ENCODE measurements around the gene C3orf20. TPM values are rescaled to one million over a fixed set of nuclear protein-coding genes. Genes with fewer than 3 reads are reported as not detected.

Gene C3orf20
- total RNA-seq, 1 donor from 2014 or later, result 0.24 TPM

DNA sequence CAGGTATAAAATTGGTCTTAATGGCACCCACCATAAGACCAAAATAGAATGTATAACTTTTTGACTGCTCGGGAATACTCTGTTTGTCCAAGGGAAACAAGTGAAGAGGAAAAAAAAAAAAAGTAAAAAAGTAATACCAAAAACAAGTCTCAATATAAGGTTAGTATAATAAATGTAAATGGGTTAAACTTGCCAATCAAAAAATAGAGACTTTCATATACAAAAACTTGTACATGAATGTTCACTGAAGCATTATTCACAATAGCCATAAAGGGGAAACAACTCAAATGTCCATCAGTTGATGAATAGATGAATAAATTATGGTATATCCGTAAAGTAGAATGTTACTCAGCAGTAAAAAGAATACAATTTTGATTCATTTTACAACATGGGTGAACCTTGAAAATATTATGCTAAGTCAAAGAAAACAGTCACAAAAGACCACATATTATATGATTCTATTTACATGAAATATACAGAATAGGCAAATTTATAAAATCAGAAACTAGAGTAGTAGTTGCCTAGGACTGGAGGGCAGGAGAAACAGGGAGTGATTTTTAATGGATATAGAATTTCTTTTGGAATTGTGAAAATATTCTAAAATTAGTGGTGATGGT, 104.2 kb downstream of the C3orf20 start:
- no peak for ATAC-seq

DNA sequence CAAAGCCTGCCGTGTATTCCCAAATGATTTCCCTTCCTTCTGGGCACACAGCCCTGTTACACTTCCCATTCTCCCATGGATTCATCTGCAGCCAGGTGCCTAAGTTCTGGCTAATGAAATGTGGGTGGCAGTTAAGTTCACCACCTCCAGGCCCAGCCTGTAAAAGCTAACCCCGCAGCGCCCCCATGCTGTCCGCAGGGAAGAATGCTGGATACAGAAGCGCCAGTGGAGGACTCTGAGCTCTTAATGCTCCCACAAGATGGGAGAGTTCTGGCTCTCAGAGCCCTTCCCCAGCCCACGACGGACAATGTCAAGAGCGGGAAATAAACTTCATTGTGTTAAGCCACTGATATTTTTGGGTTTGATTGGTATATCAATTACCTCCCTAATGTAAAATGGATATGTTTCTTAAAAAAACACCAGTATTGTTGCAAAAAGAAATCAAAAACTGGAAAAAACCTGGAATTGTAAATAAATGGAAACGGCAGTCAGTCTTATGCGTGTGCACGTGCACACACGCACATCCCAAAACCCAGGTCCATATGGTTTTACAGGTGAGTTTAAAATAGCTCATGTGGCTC, 106.1 kb downstream of the C3orf20 start:
- peak; percentile 75 for ATAC-seq

DNA sequence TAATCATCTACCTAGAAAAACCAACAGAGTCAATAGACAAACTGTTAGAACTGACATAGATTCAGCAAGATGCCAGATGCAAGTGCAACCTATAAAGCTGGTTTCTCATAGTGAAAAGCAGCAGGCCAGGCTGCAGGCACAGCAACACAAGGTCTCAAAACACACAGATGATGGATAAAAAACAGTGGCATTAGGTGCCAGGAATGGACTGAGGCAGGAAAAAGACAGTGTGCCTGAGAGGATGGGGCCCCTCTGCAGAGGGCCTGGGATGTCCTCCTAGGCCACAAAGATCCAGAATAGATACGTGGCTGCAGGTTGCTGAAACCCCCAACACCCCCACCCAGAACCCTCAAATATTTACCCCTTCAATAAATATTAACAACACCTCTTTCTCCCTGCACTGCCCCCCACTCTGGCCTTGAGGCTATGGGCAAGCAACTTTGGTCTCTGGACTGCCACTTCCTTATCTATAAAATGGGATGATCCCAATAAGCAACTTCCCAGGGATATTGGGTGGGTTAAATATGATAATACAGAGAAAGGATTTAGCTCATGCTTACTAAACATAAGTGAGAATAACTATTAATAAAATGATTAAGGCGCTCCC, 108.6 kb downstream of the C3orf20 start:
- ATAC-seq, result no peak

DNA sequence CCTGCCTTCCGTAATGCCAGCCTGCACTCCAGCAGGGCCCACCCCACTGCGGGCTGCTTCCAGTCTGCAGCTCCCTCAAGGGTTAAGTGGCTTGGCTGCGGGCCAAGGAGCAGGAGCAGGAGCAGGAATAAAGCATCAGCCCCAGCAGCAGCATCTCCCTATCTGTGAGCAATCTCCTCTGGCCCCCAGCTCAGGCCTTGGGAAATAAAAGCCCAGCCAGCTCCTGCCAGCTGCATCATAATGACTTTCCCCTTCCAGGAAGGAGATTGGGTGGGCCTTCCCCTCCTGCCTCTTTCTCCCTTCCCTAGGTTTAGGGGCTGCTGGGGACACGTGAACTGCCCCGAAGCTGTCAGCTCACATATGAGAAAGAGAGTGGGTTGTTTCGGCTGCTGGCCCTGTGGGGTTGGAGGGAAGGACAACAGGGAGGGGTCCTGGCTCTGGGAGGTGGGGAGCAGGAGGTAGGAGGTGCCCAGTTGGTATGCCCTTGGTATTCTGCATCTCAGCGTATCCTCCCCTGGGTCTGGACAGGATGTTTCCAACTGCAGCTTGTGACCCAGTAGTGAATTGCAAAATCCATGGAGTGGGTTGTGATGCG, 109.2 kb downstream of the C3orf20 start:
- ATAC-seq, result no peak

DNA sequence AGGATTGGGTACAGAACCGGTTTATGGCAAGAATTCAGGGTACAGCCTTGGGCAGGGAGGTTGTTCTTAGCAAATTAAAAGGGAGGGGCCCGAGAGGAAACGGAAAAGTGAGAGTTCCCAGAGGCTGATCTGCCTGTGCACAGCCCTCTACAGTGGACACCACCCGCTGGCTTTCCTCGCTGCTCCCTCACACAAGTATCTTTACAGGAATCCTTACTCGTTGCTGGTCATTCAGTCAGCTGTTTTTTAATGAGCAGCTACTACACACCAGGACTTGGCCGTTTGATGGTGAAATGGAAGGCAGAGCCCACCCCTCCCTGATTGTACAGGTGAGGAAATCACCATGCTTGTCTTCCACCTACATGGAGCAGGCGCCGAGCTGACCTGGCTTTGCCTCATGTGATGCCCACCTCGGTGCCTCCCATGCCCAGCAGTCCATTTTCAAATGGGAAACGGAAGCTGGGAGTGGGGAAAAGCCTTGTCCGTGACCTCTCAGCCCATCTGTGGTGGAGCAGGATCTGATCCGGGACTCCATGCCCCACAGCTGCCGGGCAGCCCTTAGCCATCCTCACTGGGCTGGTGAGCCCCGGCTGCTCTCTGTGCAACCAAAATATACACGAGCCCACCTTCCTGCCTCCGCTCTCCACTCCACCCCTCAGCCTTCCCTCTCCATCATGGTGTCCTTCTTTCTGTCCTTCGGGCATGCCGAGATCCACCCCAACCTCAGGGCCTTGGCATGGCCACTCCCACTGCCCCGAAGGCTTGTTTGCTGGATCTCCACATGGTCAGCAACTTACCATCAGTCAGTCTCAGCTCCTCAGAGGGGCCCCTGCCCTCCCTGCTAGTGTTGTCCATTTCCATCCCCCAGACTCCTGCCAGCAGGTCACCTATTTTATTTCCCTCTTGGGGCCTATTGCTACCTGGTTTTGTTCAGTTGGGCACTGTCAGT, 110.5 kb downstream of the C3orf20 start:
- no peak for ATAC-seq

DNA sequence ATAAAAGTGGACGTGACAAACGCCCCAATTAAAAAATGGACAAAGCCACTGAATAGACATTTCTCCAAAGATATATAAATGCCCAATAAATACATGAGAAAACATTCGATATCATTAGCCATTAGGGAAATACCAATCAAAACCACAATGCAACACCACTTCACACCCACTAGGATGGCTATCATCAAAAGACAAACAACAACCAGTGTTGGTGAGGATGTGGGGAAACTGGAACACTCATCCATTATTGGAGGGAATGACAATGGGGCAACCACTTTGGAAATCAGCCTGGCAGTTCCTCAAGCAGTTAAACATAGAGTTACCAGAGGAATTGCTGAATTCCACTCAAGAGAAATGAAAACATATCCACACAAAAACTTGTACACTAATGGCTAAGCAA, 111.4 kb downstream of the C3orf20 start:
- no peak for ATAC-seq

DNA sequence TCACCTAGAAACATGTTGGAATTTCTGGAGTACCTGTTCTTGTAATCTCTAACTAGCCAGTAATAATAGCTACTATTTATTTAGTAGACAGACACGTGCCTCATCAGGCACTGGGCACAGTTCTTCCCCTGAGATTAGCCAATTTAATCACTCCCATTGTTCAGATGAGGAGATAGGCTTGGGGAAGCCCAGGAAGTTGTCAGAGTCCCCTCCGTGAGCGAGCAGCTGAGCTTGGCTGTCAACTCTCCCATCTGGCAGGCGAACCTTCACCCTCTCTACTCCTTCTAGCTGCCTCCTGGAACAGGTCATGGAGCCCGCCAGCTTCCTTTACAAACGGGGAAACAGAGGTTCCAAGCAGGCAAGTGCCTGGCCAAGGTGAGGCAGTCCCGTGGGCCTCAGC, 112.7 kb downstream of the C3orf20 start:
- no peak for ATAC-seq

DNA sequence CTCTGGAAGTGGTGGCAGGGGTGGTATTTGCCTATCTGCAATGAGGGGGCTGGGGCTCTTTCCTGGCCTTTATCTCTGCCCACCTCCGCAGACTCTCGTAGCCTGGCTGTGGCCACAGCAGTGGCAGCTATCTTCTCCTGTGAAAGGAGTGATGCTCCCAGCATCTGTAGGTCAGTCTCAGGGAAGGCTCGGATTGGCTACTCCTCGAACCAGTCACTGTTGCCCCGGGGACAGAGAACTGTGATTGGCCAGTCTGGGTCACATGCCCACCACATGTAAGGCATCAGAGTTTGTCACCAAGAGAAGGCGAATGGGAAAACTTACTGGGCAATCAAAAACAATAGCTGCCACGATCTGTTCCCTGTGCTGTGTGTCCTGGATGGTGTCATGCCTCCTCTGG, 113.7 kb downstream of the C3orf20 start:
- ATAC-seq, result no peak

DNA sequence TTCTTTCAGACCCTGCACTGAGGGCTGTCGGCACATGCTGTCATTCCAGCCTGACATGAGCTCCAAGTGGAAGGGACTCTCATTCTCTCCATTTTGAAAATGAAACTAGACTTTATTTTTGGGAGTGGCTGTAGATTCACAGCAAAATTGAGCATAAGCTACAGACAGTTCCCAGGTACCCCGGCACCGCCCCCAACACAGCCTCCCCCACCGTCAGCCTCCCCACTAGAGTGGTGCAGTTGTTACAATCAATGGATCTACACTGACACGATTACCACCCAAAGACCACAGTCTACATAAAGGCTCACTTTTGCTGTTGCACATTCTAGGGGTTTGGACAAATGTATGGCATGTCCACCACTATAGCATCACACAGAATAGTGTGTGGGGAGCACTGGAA, 114.3 kb downstream of the C3orf20 start:
- no peak for ATAC-seq

DNA sequence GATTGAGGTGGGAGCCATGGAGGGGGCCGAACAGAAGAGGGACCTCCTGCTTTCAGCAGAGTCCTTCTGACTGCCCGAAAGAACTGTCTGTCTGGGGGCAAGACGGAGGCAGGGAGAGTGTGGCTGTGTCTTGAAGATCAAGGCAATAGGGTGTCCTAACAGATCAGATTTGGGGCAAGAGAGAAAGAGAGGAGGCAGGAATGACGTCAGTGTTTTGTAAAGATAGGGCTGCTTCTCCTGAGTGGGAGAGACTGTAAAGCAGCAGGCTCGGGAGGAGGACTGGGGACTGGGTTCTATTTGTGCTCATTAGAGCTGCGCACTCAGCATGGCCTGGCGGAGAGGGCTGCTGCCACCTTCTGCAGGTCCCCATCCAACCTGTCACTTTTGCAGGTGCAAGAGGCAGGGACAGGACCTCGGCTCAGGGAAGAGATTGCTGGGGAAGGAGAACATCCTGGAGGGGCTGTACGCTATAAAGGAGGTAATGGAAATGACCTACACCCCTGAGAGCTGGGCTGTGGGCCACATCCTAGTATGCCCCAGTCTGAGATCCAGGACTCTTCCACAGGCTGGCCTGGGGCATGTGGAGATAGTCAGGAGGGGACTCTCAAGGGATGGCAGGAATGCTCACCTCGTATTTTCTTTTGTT, 114.8 kb downstream of the C3orf20 start:
- ATAC-seq, result no peak

DNA sequence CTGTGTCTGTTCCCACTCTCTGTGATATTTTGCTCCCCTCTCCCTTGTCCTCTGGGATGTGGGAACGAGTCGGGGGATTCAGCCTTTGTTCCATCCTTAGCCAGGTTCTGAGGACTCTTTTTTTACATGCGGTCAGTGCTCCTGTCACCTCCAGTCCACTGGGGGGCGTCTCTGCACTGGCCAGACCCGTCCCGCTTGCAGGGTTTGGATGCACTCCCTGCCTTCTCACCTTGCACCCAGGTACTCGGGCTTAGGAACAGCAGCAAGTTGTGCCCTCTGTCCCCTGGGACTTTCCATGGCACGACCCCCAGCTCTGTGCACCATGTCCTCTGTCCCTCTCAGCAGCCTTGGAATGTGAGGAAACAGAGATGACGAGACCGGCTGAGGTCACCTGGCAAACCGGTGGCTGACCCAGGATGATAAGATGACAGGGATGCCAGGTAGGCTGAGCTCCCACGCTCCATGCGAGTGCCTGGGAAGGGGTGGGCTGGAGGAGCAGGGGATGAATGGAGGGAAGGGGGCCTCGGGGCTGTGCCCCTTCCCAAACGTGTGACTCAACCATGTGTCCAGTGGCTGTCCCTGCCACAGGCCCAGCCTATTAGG, 116.5 kb downstream of the C3orf20 start:
- peak; percentile 72 for ATAC-seq

DNA sequence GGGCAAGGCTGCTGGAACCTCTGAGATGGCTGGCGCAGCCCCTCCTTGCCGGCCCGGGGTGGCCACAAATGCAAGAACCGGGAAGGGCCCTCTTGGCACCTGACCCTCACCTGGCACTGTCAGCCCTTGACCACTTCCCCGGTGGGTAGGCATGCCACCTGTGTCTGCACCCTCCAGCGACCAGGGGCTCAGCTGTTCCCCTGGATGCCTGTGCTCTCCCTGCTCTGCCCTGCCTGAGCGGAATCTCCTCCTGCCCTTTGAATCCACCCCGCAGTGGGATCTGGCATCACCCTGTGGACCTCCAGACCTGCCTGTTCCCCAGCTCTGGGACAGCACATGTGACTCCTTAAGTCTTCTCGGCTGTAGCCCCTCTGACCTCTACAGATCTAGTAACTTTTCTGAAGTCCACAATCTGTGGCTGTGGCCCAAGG, 117.8 kb downstream of the C3orf20 start:
- peak; percentile 12 for ATAC-seq

DNA sequence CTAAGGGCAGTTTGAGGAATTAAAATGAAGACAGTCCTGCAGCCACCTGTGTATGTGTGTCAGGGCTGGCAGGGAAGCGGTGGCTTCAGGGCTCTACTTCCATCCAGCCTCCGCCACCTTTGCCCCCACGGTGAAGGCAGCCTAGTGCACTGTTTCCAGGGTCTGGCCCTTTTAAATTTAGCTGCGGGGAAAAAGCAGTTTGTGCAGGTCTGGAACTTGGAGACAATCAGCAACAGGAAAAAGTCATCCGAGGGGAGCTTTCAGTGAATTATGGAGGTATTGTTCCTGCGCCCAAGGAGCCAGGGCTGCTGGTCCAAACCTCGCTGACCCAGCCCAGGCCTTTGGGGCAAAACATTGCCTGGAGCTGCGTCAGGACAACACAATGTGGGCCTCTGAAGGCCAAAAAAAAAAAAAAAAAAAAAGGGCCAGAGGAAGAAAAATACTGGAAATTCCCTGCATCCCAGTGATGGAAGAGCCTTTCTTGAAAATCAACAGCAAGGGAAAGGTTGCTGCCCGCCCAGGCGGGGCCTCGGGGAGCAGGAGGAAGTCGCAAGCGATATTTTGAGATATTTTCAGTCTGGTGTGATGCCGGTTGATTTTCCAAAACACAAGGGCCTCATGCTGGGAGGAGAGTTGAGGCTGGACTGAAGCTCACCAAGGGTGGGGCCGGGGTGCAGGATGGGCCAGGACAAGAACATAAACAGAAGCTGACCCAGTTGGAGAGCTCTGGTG, 118.4 kb downstream of the C3orf20 start:
- ATAC-seq, result no peak

DNA sequence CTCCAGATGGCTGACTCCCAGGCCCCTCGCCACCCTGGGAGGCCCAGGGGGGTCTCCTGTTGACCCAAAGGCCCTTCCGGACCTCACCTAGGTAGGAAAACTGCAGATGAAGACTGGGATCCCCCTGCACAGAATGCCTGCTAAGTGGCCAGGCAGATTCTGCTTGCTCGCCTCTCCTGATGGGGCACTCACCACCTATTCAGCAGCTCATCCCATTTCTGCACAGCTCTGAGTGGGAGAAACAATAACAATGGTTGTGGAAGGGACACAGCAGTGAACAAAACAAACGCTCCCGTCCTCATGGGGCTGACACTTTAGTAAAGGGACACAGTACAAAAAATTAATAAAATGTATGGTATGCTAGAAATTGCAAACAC, 118.9 kb downstream of the C3orf20 start:
- no peak for ATAC-seq

DNA sequence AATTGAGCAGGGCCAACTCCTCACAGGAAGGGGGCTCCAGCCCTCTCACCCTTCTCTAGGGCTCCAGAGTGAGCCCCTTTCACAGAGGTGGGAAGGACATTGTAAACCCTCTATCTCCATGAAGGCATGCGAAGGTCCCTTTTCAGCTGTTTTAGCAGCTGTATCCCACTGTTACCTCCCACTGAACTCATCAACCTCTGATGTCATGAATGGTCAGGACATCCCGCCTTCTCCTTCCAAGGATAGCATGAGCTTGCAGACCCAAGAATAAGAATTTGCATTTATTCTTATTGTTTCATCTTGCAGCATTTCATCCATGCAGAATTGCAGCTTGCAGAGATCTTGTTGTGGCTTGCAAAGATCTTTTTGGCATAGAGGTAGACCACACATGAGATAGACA, 119.5 kb downstream of the C3orf20 start:
- no peak for ATAC-seq

DNA sequence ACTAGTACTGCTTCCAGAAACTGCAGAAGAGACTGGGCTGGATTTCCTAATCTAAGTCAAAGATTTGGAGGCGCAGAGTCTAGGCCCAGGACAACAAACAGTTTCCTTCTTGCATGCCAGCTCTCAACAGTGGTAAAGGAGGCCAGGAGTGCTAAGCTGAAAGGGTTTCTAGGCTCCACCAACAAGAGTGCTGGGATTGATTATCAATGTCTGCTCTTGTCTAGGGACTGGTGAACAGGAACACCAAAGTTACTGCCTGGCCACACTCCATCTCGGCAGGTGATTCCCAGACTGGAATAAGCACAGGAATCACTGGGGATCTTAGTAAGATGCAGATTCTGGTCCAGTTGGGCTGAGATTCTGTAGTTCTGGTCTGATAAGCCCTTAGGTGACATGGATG, 121.1 kb downstream of the C3orf20 start:
- no peak for ATAC-seq

DNA sequence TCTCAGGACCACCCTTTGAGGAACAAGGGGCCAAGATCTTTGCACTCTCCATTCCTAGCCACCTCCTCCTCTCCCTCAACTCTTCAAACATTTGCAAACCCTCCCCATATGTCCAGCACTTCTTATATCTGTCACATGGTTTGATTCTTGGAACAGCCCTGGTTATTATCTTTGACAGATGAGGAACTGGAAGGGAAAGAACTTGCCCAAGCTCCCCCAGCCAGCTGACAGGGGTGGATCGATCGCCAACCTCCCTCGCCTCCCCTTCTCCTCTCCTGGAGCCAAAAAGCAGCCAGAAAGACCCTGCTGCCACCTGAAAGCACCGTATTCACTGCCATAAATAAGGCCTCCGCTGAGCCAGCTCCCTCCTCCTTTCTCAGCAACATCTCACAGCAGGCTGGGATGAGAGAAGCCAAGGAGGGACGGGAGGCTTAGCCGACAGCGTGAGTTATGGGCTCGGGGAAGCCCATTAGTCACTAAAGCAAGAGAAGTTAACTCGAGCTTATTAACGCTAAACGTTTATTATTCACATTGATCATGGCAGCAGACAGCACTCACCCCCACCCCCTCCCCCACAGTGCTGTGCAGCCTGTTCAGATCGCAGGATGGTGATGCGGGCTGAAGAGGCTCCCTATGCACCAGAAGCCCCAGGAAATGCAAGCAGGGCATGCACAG, 121.6 kb downstream of the C3orf20 start:
- no peak for ATAC-seq

DNA sequence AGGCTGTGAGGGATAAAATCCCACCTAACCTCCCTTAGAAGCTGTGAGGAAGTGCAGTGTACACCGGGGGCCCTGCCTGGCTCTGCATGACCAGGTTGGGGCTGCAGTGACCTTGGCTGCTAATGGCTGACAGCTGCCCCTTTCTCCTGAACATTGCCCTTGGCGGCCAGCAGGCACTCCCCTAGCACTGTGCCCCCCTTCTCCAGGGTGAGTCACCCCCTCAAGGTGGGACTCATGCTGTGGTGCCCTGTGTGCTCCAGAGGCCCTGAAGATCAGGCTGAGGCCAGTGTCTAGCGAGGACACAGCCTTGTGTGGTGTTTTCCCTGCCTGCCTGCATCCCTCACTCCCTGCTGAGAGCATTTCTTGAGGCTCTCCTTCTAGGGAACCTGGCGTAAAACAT, 122.8 kb downstream of the C3orf20 start:
- ATAC-seq, result no peak

DNA sequence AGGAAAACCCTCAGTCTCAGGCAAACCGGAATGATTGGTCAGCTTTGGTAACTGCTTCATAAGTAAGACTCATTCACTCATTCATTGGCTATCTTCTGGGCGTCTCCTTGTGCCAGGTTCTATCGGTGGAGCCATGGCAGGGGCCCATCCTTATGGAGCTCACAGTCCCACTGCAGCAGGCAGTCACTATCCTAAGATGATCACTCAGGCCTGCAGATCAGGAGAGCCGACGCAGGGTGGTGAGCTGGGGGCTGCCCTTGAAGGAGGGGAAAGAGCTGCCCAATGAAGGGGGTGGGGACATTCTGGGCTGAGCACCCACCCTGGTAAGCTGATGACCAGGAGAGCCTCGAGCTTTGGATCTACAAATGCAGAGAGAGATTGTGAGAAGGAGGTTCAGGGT, 123.3 kb downstream of the C3orf20 start:
- no peak for ATAC-seq

DNA sequence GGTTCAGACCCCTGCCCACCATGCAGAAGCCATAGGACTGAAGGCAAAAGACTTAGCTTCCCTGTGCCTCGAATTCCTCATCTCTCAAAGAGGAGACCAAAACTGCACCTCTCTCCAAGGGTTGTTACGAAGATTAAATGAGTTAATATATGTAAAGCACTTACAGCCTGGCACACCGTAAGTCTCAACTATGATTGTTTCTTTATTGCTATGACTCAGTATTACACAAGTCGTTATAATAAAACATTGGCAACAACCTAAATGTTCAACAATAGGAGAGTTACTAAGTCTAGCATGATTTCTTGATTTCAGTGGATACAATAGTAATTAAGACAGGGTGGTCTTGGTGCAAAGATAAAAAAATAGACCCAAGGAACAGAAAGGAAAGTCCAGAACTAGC, 124.2 kb downstream of the C3orf20 start:
- no peak for ATAC-seq

DNA sequence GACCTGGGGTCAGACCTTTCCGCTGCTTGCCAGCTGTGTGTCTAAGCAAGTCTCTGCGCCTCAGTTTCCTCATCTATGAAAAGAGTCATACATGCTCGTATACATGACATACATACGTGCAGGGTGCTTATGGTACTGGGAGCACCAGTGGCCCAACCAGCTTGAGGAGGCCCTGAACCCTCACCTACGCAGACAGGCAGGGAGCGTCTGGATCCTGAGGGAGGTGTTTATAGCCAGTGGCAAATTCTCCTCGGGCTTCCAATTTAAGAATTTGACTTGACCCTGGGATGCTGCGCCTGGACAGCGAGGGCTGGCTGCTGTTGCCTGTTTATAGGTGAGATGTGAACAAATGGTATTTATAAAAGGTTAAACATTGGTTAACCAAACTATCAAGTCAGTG, 126.1 kb downstream of the C3orf20 start:
- no peak for ATAC-seq

All from esophagus mucosa (tissue), 1 donor.